SK-N-SH (cell line): ENCODE measurements around the gene NUP107. TPM values are rescaled to one million over a fixed set of nuclear protein-coding genes. Genes with fewer than 3 reads are reported as not detected.

ENCODE experiments used
- CTCF ChIA-PET: fragments of 300-600, 350-600 bp; formaldehyde crosslinking; extraction: SDS; loops from one replicate; lab custom pipeline; 2021; lab: Yijun Ruan, JAX
- POLR2A ChIA-PET: fragments of 350-600 bp; sonication (Branson Sonifier 250); formaldehyde crosslinking; extraction: SDS; loops from one replicate; lab custom pipeline; 2020; ENCODE audit warnings: antibody characterized with exemption, inconsistent platforms; lab: Yijun Ruan, JAX
- DNase-seq: peaks from one replicate; pipeline ENCODE4 v3.0.0; 2012
- H2AFZ ChIP-seq: fragments of 200-600 bp; sonication (generic); 2 replicates; pipeline ENCODE4 v1.8.1; 2016; ENCODE audit warnings: antibody characterized with exemption, mild to moderate bottlenecking, low read depth
- H3F3A ChIP-seq: fragments of 200-600 bp; sonication (generic); replicated peaks from 2 replicates; pipeline ENCODE3; 2016; ENCODE audit warnings: antibody characterized with exemption, mild to moderate bottlenecking; ENCODE audit not compliant: insufficient read depth
- H3K27ac ChIP-seq, 2 experiments: fragments of 200-500 bp in 1 of 2; fragments of 200-600 bp in 1 of 2; sonication (Bioruptor generic) in 1 of 2; sonication (generic), shearing (Covaris generic) in 1 of 2; 2 replicates each; pipeline versions ENCODE4 v1.5.1 to v1.6.1; 2014 to 2016; ENCODE audit warnings: low read depth in 2 of 2, inconsistent platforms in 1 of 2, low read length in 1 of 2, mild to moderate bottlenecking in 1 of 2, mixed read lengths in 1 of 2
- H3K27me3 ChIP-seq: fragments of 200-600 bp; sonication (generic), shearing (Covaris generic); 2 replicates; pipeline ENCODE4 v1.6.1; 2016; ENCODE audit warnings: mixed run types; ENCODE audit not compliant: insufficient read depth
- H3K36me3 ChIP-seq, 2 experiments: fragments of 200-500 bp in 1 of 2; fragments of 200-600 bp in 1 of 2; sonication (Bioruptor generic) in 1 of 2; sonication (generic) in 1 of 2; replicated peaks in 1 of 2; 2 replicates each; pipeline versions ENCODE3 to v1.5.1; 2014 to 2016; ENCODE audit warnings: low read length in 1 of 2, mild to moderate bottlenecking in 1 of 2; ENCODE audit not compliant: insufficient read depth in 2 of 2, control insufficient read depth in 1 of 2
- H3K4me1 ChIP-seq, 2 experiments: fragments of 200-500 bp in 1 of 2; fragments of 200-600 bp in 1 of 2; sonication (Bioruptor generic) in 1 of 2; sonication (generic), shearing (Covaris generic) in 1 of 2; 2 replicates each; pipeline versions ENCODE4 v1.5.1 to v1.6.1; 2014 to 2016; ENCODE audit warnings: low read depth in 1 of 2, low read length in 1 of 2, mixed run types in 1 of 2; ENCODE audit not compliant: insufficient read depth in 2 of 2, control insufficient read depth in 1 of 2
- H3K4me2 ChIP-seq: fragments of 200-600 bp; sonication (generic), shearing (Covaris generic); 2 replicates; pipeline ENCODE4 v1.6.1; 2017; ENCODE audit warnings: mixed run types
- H3K4me3 ChIP-seq, 2 experiments: fragments of 200-500 bp in 1 of 2; fragments of 200-600 bp in 1 of 2; sonication (Bioruptor generic) in 1 of 2; sonication (generic), shearing (Covaris generic) in 1 of 2; 2 replicates each; pipeline versions ENCODE4 v1.5.1 to v1.8.1; 2014 to 2016; ENCODE audit warnings: low read depth in 2 of 2, inconsistent platforms in 1 of 2, low read length in 1 of 2, mild to moderate bottlenecking in 1 of 2, mixed read lengths in 1 of 2, moderate library complexity in 1 of 2
- H3K79me2 ChIP-seq: fragments of 200-600 bp; sonication (generic); 2 replicates; pipeline ENCODE4 v1.8.1; 2017; ENCODE audit warnings: mild to moderate bottlenecking; ENCODE audit not compliant: insufficient read depth
- H3K9ac ChIP-seq: fragments of 200-600 bp; sonication (generic); 2 replicates; pipeline ENCODE4 v1.6.1; 2017; ENCODE audit warnings: mixed run types
- H3K9me2 ChIP-seq: fragments of 200-600 bp; sonication (generic); 2 replicates; pipeline ENCODE4 v1.6.1; 2017; ENCODE audit warnings: mixed run types
- H3K9me3 ChIP-seq: fragments of 200-600 bp; sonication (generic); 2 replicates; pipeline ENCODE4 v1.6.1; 2017; ENCODE audit warnings: mixed run types, mild to moderate bottlenecking, moderate library complexity
- H4K20me1 ChIP-seq: fragments of 200-600 bp; sonication (generic); 2 replicates; pipeline ENCODE4 v1.6.1; 2017; ENCODE audit warnings: mild to moderate bottlenecking, mixed run types; ENCODE audit not compliant: insufficient read depth
- CHD2 ChIP-seq: fragments of 150-350 bp; IDR thresholded peaks from 2 replicates; pipeline ENCODE4 v1.6.1; 2018; ENCODE audit warnings: low read length; ENCODE audit not compliant: partially characterized antibody
- ELF1 ChIP-seq: IDR thresholded peaks from 2 replicates; pipeline ENCODE4 v1.4.0; 2012
- EP300 ChIP-seq, 2 experiments: IDR thresholded peaks; 2 replicates each; pipeline versions ENCODE4 v1.4.0 to v1.6.1; 2012; ENCODE audit warnings: borderline replicate concordance in 1 of 2, low read depth in 1 of 2, low read length in 1 of 2
- FOSL2 ChIP-seq: IDR thresholded peaks from 2 replicates; pipeline ENCODE4 v1.4.0; 2012; ENCODE audit warnings: low read depth, mild to moderate bottlenecking, moderate library complexity, borderline replicate concordance
- FOXJ3 ChIP-seq: sonication (generic); formaldehyde crosslinking; IDR thresholded peaks from 2 replicates; pipeline ENCODE4 v1.5.1; 2020; ENCODE audit warnings: mild to moderate bottlenecking, missing genetic modification reagents
- GATA2 ChIP-seq: sonication (generic); formaldehyde crosslinking; IDR thresholded peaks from 2 replicates; pipeline ENCODE4 v1.5.0; 2020; ENCODE audit warnings: mild to moderate bottlenecking, missing genetic modification reagents
- JUND ChIP-seq: IDR thresholded peaks from 2 replicates; pipeline ENCODE4 v1.4.0; 2012
- MXI1 ChIP-seq: IDR thresholded peaks from 2 replicates; pipeline ENCODE4 v1.6.1; 2012; ENCODE audit warnings: mild to moderate bottlenecking, low read depth, low read length, improper control_type of control experiment
- NFIC ChIP-seq: IDR thresholded peaks from 2 replicates; pipeline ENCODE4 v1.4.0; 2012; ENCODE audit warnings: borderline replicate concordance
- POLR2AphosphoS5 ChIP-seq: IDR thresholded peaks from 2 replicates; pipeline ENCODE4 v1.6.1; 2012; ENCODE audit warnings: low read depth, low read length
- RAD21 ChIP-seq: IDR thresholded peaks from 2 replicates; pipeline ENCODE4 v1.6.1; 2012; ENCODE audit warnings: mild to moderate bottlenecking, low read length
- RCOR1 ChIP-seq: fragments of 150-350 bp; IDR thresholded peaks from 2 replicates; pipeline ENCODE4 v1.6.1; 2017; ENCODE audit warnings: antibody characterized with exemption, low read length
- RXRA ChIP-seq: IDR thresholded peaks from 2 replicates; pipeline ENCODE4 v1.4.0; 2012; ENCODE audit warnings: low read depth, mild to moderate bottlenecking, borderline replicate concordance
- SIN3A ChIP-seq: IDR thresholded peaks from 2 replicates; pipeline ENCODE4 v1.6.1; 2012; ENCODE audit warnings: low read depth, mild to moderate bottlenecking, low read length, moderate library complexity, borderline replicate concordance
- SMC3 ChIP-seq: IDR thresholded peaks from 2 replicates; pipeline ENCODE4 v1.6.1; 2012; ENCODE audit warnings: low read depth, low read length, improper control_type of control experiment
- TCF12 ChIP-seq: IDR thresholded peaks from 2 replicates; pipeline ENCODE4 v1.4.0; 2012
- WGBS: methylation state at CpG from one replicate; pipeline ENCODE4 v1.1.6; 2017; ENCODE audit warnings: low lambda C conversion rate; 5-methylcytosine and 5-hydroxymethylcytosine counted together
- polyA plus RNA-seq, 3 experiments: library from polyadenylated mRNA; depleted of rRNA; stranded (reverse); fragments of >200 nt; gene quantifications; 2 replicates each; pipeline ENCODE4 v1.2.3, GENCODE V29; 2012
- TF ChIP-seq, protein P1 (sequence below): IDR thresholded peaks from 2 replicates; pipeline ENCODE4 v1.4.0; 2012; ENCODE audit warnings: low read depth, borderline replicate concordance
- TF ChIP-seq, protein P2 (sequence below): IDR thresholded peaks from 2 replicates; pipeline ENCODE4; 2012
- TF ChIP-seq, protein P3 (sequence below): fragments of 150-350 bp; IDR thresholded peaks from 2 replicates; pipeline ENCODE4 v1.6.1; 2017; ENCODE audit warnings: antibody characterized with exemption, low read length, low read depth, borderline replicate concordance
- TF ChIP-seq, protein P4 (sequence below): fragments of 200-600 bp; sonication (generic); IDR thresholded peaks from 2 replicates; pipeline ENCODE4 v1.6.1; 2017; ENCODE audit warnings: antibody characterized with exemption, mild to moderate bottlenecking, moderate library complexity

NUP107 gene
- polyA plus RNA-seq, 1 of the 3 experiments (the other 2 are of a cell fraction): 30.9 TPM

DNA sequence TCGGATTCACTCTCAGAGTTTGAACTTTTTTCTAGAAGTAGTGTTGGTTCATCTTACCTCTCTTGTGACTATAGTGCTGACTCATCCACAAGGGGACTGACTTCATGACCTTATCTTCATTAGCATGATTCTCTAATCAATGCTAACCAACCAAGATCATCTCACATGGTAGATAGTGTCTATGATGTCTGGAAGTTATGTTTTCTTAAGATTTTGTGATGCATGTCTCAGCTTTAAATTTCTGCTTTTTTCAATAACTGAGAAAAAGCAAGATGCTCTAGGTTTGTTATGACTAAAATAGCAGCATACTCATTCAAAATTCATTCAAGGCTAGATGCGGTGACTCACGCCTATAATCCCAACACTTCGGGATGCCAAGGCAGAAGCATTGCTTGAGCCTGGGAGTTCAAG is 46.9 kb downstream of the NUP107 start (continued):
- TF ChIP-seq, protein P1, sequence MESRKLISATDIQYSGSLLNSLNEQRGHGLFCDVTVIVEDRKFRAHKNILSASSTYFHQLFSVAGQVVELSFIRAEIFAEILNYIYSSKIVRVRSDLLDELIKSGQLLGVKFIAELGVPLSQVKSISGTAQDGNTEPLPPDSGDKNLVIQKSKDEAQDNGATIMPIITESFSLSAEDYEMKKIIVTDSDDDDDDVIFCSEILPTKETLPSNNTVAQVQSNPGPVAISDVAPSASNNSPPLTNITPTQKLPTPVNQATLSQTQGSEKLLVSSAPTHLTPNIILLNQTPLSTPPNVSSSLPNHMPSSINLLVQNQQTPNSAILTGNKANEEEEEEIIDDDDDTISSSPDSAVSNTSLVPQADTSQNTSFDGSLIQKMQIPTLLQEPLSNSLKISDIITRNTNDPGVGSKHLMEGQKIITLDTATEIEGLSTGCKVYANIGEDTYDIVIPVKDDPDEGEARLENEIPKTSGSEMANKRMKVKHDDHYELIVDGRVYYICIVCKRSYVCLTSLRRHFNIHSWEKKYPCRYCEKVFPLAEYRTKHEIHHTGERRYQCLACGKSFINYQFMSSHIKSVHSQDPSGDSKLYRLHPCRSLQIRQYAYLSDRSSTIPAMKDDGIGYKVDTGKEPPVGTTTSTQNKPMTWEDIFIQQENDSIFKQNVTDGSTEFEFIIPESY: no peak
- TF ChIP-seq EP300 (IDR thresholded peaks at IDR 0.05; ENCODE audit: borderline replicate concordance in 1 of 2, low read depth in 1 of 2, low read length in 1 of 2): no peak
- TF ChIP-seq, protein P2, sequence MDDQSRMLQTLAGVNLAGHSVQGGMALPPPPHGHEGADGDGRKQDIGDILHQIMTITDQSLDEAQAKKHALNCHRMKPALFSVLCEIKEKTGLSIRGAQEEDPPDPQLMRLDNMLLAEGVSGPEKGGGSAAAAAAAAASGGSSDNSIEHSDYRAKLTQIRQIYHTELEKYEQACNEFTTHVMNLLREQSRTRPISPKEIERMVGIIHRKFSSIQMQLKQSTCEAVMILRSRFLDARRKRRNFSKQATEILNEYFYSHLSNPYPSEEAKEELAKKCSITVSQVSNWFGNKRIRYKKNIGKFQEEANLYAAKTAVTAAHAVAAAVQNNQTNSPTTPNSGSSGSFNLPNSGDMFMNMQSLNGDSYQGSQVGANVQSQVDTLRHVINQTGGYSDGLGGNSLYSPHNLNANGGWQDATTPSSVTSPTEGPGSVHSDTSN: no peak
- TF ChIP-seq JUND: peak; percentile 43
- TF ChIP-seq, protein P3, sequence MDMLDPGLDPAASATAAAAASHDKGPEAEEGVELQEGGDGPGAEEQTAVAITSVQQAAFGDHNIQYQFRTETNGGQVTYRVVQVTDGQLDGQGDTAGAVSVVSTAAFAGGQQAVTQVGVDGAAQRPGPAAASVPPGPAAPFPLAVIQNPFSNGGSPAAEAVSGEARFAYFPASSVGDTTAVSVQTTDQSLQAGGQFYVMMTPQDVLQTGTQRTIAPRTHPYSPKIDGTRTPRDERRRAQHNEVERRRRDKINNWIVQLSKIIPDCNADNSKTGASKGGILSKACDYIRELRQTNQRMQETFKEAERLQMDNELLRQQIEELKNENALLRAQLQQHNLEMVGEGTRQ: no peak
- TF ChIP-seq, all 33 proteins: peak for 3

DNA sequence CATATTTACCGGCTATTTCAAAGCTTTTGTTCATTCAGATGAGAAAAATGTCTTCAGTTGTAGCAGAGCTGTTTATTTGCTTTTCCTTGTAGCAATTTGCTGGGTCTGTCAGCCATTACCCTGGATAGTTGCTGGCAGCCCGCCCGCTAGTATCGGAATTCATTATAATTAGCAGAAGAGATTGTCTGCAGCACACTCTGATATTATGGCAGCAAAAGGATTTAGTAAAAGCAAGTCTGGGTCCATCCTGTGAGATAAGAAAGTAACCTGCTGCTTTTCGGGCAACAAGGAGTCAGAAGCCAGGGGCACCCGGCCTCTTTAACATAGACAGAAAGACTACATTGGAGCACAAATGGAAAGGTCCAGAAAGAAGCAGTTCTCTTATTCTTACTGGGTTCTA is 53.1 kb downstream of the NUP107 start:
- ChIA-PET POLR2A (interaction anchor here (0.7 kb wide), 1 partner anchor 14 kb away, joined by 3 read pairs; no protein-coding TSS in a partner anchor), CTCF (no interaction called here)
- TF ChIP-seq CHD2 (peak; percentile 88), ELF1 (no peak), EP300 (IDR thresholded peaks at IDR 0.05; ENCODE audit: borderline replicate concordance in 1 of 2, low read depth in 1 of 2, low read length in 1 of 2) (peak in 1 of 2 experiments; percentile 89; a peak in 2 of 4 replicates), FOSL2 (no peak), NFIC (peak; percentile 19; the same call in 1 of the 2 replicates), SIN3A (no peak), GATA2 (CRISPR knock-in tag) (peak; percentile 78), RXRA (no peak), FOXJ3 (CRISPR knock-in tag) (peak; percentile 77), SMC3 (no peak), TCF12 (peak; percentile 68), RAD21 (no peak), POLR2AphosphoS5 (peak; percentile 33; the same call in 1 of the 2 replicates), MXI1 (peak; percentile 26; the same call in 1 of the 2 replicates), RCOR1 (peak; percentile 98)
- TF ChIP-seq, protein P2: 0 out of 2 replicates have a peak, but pooled peaks have one; percentile 20
- TF ChIP-seq, protein P4, sequence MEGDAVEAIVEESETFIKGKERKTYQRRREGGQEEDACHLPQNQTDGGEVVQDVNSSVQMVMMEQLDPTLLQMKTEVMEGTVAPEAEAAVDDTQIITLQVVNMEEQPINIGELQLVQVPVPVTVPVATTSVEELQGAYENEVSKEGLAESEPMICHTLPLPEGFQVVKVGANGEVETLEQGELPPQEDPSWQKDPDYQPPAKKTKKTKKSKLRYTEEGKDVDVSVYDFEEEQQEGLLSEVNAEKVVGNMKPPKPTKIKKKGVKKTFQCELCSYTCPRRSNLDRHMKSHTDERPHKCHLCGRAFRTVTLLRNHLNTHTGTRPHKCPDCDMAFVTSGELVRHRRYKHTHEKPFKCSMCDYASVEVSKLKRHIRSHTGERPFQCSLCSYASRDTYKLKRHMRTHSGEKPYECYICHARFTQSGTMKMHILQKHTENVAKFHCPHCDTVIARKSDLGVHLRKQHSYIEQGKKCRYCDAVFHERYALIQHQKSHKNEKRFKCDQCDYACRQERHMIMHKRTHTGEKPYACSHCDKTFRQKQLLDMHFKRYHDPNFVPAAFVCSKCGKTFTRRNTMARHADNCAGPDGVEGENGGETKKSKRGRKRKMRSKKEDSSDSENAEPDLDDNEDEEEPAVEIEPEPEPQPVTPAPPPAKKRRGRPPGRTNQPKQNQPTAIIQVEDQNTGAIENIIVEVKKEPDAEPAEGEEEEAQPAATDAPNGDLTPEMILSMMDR: no peak
- no peaks in the 10 kb centered on the region for H3K9me2 ChIP-seq
- H3K9me3 ChIP-seq: no peaks in the 10 kb centered on the region
- H3K9ac ChIP-seq: no peak overlapping the region
- 66% methylated on average over 6 of the region's 6 CpGs for WGBS
- no peaks in the 10 kb centered on the region for H3K79me2 ChIP-seq
- no peaks in the 10 kb centered on the region for H3K27me3 ChIP-seq
- no peaks in the 10 kb centered on the region for H4K20me1 ChIP-seq
- H3F3A ChIP-seq: peaks cover 14% of the 10 kb centered on the region
- no peak overlapping the region for H3K4me2 ChIP-seq
- no peak overlapping the region for H3K4me3 ChIP-seq
- H3K4me1 ChIP-seq: peaks cover 5% of the 10 kb centered on the region in 2 experiments; a peak in 2 of 4 replicates
- peak overlapping the region; percentile 18 to 77; a peak in 3 of 4 replicates for H3K27ac ChIP-seq
- no peak overlapping the region for H2AFZ ChIP-seq
- DNase-seq: peak; percentile 71
- peaks cover 45 to 51% of the 10 kb centered on the region in 2 experiments for H3K36me3 ChIP-seq
